ENCODE data around the gene CADPS2. TPM values are rescaled to one million over a fixed set of nuclear protein-coding genes. Genes with fewer than 3 reads are reported as not detected.

CADPS2 gene
- total RNA-seq, 2 donors from 2014 or later = 31.9 to 63.9 TPM

DNA sequence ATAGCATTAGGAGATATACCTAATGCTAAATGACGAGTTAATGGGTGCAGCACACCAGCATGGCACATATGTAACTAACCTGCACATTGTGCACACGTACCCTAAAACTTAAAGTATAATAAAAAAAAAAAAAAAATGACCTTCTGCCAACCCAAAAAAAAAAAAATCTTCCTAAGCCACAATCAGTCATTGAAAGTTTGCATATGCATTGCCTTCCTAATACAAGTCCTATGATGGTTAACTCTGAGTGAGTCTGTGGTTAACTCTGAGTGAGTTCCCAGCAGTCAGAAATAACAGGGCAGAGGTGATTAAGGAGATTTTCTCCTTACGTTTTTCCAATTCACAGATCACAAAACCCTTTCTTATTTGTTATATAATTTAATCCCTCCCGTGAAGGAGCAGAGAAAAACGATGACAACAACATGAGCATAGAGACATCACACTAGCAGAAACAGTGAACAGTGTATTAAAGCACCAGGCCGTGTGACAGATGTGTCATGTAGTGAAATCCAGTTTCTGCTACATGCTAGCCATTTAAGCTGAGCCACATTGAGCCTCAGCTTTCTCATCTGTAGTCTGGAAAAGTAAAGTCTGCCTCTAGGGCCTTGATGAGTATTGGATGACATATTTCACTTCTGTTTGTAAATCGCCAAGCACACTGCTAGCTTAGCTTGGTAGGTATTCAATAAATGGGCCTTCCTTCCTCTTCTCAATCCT is 176.2 kb downstream of the CADPS2 start:
- no peak for ATAC-seq

DNA sequence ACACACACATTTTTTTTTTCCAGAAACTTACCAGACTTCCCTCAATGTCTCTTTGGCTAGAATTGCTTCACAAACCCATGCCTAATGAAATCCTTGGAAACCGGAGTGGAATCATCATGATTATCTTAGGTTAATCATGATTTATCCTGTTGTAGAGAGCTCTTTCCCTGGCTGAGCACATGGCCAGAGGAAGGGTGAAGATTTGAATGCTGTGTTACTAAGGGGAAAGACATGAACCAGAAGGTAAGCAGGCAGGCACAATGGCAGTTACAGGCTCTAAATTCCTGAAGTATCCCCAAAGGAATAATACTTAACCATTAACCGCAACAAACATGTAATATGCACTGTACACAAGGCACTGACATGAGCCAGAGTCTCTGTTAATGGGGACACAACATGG is 179.4 kb downstream of the CADPS2 start:
- Histone ChIP-seq H3K9me3 (no peaks in the 10 kb centered on the region), H3K4me3 (no peak overlapping the region), H3K4me1 (peaks cover 12% of the 10 kb centered on the region), H3K36me3 (replicated peaks in 1 of 2; ENCODE audit: insufficient read depth in 1 of 2, low read depth in 2 of 2) (no peaks in the 10 kb centered on the region), H3K27me3 (no peaks in the 10 kb centered on the region), H3K27ac (peak overlapping the region in 1 of 4 donors; percentile 16)
- ATAC-seq (no peak), DNase-seq (no peak)
- 51 to 70% methylated on average over 2 of the region's 2 CpGs for WGBS, 2 donors
- intact Hi-C loops (cut with DNase I) = no loop called here
- TF ChIP-seq, protein P1, sequence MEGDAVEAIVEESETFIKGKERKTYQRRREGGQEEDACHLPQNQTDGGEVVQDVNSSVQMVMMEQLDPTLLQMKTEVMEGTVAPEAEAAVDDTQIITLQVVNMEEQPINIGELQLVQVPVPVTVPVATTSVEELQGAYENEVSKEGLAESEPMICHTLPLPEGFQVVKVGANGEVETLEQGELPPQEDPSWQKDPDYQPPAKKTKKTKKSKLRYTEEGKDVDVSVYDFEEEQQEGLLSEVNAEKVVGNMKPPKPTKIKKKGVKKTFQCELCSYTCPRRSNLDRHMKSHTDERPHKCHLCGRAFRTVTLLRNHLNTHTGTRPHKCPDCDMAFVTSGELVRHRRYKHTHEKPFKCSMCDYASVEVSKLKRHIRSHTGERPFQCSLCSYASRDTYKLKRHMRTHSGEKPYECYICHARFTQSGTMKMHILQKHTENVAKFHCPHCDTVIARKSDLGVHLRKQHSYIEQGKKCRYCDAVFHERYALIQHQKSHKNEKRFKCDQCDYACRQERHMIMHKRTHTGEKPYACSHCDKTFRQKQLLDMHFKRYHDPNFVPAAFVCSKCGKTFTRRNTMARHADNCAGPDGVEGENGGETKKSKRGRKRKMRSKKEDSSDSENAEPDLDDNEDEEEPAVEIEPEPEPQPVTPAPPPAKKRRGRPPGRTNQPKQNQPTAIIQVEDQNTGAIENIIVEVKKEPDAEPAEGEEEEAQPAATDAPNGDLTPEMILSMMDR (IDR thresholded peaks at IDR 0.05) = no peak
- TF ChIP-seq POLR2A (IDR thresholded peaks at IDR 0.05) = no peak

More for the DNA sequence above, 176.2 kb downstream of the CADPS2 start:
- intact Hi-C loops (cut with DNase I) = no loop called here
- Histone ChIP-seq H3K27me3 (no peaks in the 10 kb centered on the region), H3K27ac (no peak overlapping the region), H3K9me3 (no peaks in the 10 kb centered on the region), H3K4me1 (peaks cover 25% of the 10 kb centered on the region), H3K36me3 (replicated peaks in 1 of 2; ENCODE audit: insufficient read depth in 1 of 2, low read depth in 2 of 2) (no peaks in the 10 kb centered on the region), H3K4me3 (no peak overlapping the region)
- TF ChIP-seq, protein P1 (IDR thresholded peaks at IDR 0.05) = no peak
- no peak for TF ChIP-seq POLR2A (IDR thresholded peaks at IDR 0.05)
- DNase-seq = no peak
- 80 to 90% methylated on average over 7 of the region's 7 CpGs for WGBS, 2 donors

DNA sequence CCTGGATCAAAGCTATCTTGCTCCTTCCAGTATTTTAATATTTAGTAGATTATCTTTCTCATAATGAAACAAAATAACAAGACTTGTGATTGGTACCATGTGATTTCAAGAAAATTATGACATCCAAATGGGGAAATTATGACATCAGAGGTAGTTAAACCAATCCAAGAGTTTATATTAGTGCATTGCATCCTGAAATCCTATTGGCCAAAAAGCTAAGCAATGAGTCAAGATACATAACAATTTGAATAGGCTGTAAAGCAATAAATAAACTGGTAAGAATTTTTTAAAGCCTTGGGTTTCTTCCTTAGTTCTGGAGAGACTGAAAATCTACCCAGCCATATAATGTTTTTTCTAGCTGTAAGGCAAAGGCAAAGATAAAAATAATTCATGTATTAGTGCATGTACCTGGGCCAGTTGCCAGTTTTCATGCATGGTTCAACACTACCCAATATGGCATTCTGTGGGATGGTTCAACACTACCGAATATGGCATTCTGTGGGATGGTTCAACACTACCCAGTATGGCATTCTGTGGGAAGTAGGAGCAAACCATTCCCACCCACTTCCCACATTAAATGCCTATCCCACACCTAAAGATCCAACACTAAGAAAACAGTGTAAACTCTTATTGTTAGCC is 183.3 kb downstream of the CADPS2 start, which contains the start of gene RNF148:
Gene RNF148, minus strand, starts transcription at position 51 of the 639 bp plus-strand sequence. CDS start 172 bp downstream, outside the sequence.
- Histone ChIP-seq H3K4me1 (peaks cover 8% of the 10 kb centered on the region), H3K27me3 (no peaks in the 10 kb centered on the region), H3K9me3 (no peaks in the 10 kb centered on the region), H3K4me3 (no peak within 1 kb of the TSS), H3K36me3 (replicated peaks in 1 of 2; ENCODE audit: insufficient read depth in 1 of 2, low read depth in 2 of 2) (no peaks in the 10 kb centered on the region), H3K27ac (no peak within 1 kb of the TSS)
- TF ChIP-seq, protein P1 (IDR thresholded peaks at IDR 0.05) = no peak
- TF ChIP-seq POLR2A (IDR thresholded peaks at IDR 0.05) = no peak
- DNase-seq (no peak), ATAC-seq (no peak)
- WGBS, 2 donors = 75 to 83% methylated on average over 1 of the region's 1 CpG
- intact Hi-C loops (cut with DNase I) = no loop called here

DNA sequence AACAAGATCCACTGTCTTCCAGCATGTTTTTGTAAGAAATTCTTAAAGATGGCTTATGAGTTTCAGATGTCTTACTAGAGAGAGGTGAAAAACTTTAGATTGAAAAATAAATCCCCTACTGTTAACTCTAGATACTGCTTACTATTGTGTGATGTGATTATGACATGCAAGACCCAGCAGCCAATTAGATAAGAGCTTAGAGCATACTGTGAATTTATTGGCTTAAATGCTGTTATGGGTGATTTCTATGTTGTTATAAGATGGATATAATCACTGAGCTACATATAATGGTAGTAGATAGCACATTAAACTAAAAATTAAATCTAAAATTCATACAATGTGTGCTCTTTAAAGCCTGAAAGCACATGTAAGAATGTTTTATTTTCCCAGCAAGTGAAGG is 187.2 kb downstream of the CADPS2 start, which contains the start of gene RNF133:
Gene RNF133, minus strand, starts transcription at position 101 of the 400 bp plus-strand sequence. CDS start 199 bp downstream, outside the sequence.
- intact Hi-C loops (cut with DNase I) = no loop called here
- H3K4me3 ChIP-seq = no peak within 1 kb of the TSS

More for the DNA sequence above, 187.2 kb downstream of the CADPS2 start, which contains the start of gene RNF133:
- Histone ChIP-seq H3K27me3 (no peaks in the 10 kb centered on the region), H3K36me3 (replicated peaks in 1 of 2; ENCODE audit: insufficient read depth in 1 of 2, low read depth in 2 of 2) (no peaks in the 10 kb centered on the region), H3K27ac (no peak within 1 kb of the TSS), H3K9me3 (no peaks in the 10 kb centered on the region), H3K4me1 (peaks cover 15% of the 10 kb centered on the region)
- DNase-seq (no peak), ATAC-seq (no peak)
- TF ChIP-seq, protein P1 (IDR thresholded peaks at IDR 0.05) = no peak
- TF ChIP-seq POLR2A (IDR thresholded peaks at IDR 0.05) = no peak

Measured in body of pancreas (tissue), 4 donors.